Measurements from ENCODE around the gene NHSL1. TPM values are rescaled to one million over a fixed set of nuclear protein-coding genes. Genes with fewer than 3 reads are reported as not detected.

Gene NHSL1
- total and polyA plus RNA-seq, 4 donors = 19.6 to 31.3 (median 26.2) TPM

Small RNAs within 50 kb of the gene (small RNA-seq; reads per million reads assigned to genes)
- not detected for gene AL031003.1 (ENCODE audit: low replicate concordance)
- gene AL391669.1 (ENCODE audit: low replicate concordance) = not detected
- 0.14 reads per million for gene MIR3145 (ENCODE audit: low replicate concordance)

Other genes starting within 250 kb of the NHSL1 start
- gene SMIM28, start 121.6 kb downstream of the NHSL1 start, total RNA-seq = under 1 TPM in 1 of 2 donors, not detected in 1; 0.30 TPM
- gene SMIM28, start 121.6 kb downstream of the NHSL1 start, polyA plus RNA-seq (ENCODE audit: insufficient read length in 2 of 2) = not detected
- gene HEBP2, start 95.3 kb downstream of the NHSL1 start, total RNA-seq = 10 to 100 TPM in 1 of 2 donors, 1 to 10 TPM in 1; 5.3 to 37.4 TPM
- gene HEBP2, start 95.3 kb downstream of the NHSL1 start, polyA plus RNA-seq (ENCODE audit: insufficient read length in 2 of 2) = 10 to 100 TPM; 30.8 to 34.4 TPM

Data from spinal cord (tissue), 4 donors.